ENCODE measurements around the gene RGL1.
A peak's percentile ranks its signal among the peaks of the same experiment; 100 is the strongest.

Gene RGL1

DNA sequence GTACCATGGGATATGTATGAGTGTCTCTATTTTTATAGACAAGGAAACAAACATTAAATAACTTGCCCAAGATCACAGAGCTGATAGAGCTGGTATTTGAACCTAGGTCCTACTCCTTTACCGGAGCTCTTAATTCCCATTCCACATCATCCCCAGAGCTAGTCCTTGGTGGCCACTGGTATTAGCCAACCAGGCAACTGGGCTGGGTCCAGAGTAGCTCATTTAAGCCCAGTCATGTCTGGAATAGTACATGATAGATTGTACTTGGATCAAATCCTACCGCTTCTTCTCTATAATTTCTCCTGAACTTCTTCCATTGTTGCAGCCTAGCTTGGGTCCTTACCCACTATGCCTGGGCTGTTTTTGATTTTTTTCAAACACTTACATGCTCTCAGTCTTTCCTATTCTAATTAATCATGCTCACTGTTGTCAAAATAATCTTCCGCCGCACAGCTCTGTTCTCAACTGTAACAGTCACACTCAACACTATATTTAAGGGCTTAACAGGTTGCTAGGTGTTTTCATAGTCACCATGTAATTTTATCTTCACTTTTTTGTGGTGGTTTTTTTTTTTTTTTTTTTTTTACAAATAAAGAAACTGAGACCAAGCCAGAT is 152.4 kb downstream of the RGL1 start:
- DNase-seq (ENCODE audit: low spot score) = no peak

DNA sequence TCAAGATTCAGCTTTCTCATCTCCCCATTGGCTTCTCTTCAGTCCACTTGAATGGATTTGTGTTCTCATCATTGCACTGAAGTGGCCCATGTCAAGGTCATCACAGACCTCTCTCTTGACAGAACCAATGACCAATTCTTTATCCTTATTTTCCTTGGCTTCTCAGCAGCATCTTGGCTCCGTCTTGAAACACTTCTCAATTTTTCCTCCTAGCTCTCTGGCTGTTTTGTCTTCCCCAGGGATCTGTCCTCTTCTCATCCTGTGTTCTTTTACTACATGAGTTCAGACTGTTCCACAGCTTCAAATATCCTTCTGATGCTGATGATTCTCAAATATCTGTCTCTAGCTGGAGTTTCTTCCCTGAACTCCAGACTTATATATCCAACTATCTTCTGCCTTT is 154.0 kb downstream of the RGL1 start:
- DNase-seq (ENCODE audit: low spot score) = no peak

DNA sequence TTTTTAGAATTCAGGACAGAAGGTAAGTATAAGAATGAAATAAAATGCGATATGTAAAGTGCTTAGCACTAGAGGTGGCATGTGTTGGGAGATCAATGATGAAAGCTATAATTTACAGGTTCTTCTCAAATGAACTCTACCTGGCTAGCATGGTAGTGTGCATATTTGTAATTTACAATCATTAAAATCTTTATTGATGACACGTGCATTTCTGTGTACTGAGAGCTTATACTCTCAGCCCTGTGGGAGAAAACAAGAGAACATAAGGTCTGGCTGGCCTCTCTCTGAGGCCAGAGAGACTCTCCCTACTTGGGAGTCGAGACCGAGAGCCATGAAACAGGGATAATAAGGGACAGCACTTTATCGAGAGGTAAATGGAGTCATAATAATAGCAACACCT is 156.2 kb downstream of the RGL1 start:
- no peak for DNase-seq (ENCODE audit: low spot score)

DNA sequence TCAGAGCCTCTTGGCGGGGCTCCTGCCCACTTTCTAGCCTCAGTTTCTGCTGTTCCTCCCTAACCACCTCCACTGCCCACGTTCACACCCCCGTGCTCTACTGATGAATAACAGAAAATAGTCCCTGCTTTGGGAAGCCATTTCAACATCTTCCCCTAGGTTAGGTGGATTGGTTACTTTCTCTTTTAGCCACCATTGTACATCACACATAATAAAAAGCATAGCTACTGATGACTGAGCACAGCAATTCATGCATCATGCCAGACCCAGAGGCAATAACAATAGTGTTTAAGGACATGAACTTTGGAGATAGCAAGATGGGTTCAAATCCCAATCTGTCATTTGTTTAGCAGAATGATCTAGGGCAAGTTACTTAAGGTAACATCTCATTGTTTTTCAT is 158.0 kb downstream of the RGL1 start:
- DNase-seq (ENCODE audit: low spot score) = no peak

DNA sequence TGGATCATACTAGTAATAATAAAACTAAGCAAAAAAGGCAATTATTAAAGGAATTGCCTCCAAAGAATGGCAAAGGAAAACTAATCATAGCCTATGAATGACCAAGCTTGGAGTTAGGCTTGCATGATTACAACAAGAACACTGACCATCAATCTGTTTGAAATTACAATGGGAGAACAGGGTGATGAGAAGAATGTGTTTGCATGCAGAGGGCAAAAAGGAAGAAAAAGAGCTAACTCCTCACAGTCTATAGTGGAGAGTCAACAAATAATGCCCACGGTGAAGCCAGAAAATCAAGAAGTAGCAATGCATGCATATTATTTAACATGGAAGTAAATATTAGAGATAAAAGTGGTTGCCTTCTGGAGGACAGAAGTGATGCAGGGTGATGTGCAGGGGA is 160.8 kb downstream of the RGL1 start:
- no peak for DNase-seq (ENCODE audit: low spot score)

- no peak for DNase-seq (ENCODE audit: low spot score)
Observed at GRCh38 chr1:183966487-183966886, 161.6 kb downstream of the RGL1 start.

- peak; percentile 24 for DNase-seq (ENCODE audit: low spot score)
Observed at GRCh38 chr1:183967914-183968313, 163.0 kb downstream of the RGL1 start.

DNA sequence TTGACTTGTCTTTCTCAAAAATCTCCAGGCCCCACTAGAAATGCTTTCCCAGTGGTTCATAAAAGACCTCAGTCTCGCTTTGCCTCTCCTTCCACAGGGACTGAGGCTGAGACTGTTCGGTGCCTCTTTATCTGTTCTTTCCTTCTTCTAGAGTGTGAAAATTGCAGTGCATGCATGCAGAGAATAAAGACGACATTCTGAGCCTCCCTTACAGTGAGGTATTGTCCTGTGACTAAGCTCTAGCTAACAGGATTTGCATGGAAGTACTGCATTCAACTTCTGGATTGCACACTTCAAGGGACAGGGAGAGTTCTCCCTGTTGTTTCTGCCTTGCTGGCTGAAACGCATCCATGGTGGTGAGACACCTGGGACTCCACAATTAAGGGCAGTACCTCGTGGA is 163.5 kb downstream of the RGL1 start:
- no peak for DNase-seq (ENCODE audit: low spot score)

DNA sequence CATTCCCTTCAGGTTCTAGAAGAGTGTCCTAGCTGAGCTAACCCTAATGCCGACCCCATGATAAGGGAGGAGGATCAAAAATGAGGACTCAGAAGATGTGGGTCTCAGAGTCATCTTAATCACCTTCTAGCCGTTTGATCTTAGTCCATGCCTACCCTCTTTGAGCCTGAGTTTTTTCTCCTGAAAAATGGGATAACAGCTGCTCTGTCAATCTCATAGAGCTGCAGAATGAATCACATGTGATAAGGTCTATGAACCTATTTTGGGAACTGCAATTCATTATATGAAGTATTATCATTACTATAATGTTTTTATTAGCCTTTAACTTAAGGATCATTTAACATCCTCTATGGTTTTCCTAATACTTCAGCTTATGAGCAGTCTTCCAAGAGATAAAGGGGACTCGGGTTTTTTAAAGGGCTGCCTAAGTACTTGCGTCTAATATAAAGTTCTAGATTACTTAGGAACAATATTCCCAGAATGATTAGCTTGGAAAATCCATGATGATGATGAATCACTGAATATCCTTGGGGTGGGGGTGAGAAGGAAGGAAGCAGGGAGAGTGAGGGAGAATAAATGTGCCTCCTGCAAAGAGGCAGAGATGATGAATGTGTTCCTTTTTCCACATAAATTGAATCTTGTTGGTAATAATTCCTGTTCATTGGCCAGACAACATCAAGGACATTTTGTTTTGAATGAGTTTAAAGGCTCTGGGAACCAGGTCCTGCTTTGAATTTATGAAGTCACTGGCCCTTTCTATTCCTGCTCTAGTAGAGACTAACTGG is 165.8 kb downstream of the RGL1 start:
- DNase-seq (ENCODE audit: low spot score) = no peak

- DNase-seq (ENCODE audit: low spot score) = no peak
Observed at GRCh38 chr1:183975651-183976050, 170.7 kb downstream of the RGL1 start.

DNA sequence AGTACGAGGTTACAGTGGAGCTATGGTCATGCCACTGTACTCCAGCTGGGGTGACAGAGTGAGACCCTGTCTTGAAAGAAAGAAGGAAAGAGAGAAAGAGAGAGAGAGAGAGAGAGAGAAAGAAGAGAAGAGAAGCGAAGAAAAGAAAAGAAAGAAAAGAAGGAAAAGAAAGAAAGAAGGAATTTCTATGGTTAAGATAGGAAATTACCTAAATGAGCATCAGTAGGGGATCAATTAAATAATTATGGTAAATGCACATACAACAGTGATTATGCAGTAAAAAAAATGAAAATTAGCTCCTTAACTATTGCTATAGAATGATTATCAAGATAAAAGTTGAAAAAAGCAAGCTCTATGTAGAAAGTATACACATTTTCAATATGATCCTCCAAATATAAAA is 172.8 kb downstream of the RGL1 start:
- DNase-seq (ENCODE audit: low spot score) = no peak
